Activated naive CD8-positive, alpha-beta T cell (primary cell): ENCODE measurements around the gene UNC5B.
"Not testable (repeated sequence)": the region's sequence is repeated elsewhere in the genome, so short reads cannot be mapped to it uniquely, and the experiment has no call there.

Experiments used
- H3K27ac Mint-ChIP-seq: one replicate; pipeline ENCODE4 v1.8.0; 2021; ENCODE audit warnings: mixed read lengths
- H3K27me3 Mint-ChIP-seq: one replicate; pipeline ENCODE4 v1.8.0; 2021; ENCODE audit warnings: mixed read lengths
- H3K36me3 Mint-ChIP-seq: one replicate; pipeline ENCODE4 v1.8.0; 2021; ENCODE audit warnings: mixed read lengths
- H3K4me1 Mint-ChIP-seq: one replicate; pipeline ENCODE4 v1.8.0; 2021; ENCODE audit warnings: low read depth, mixed read lengths
- H3K4me3 Mint-ChIP-seq: one replicate; pipeline ENCODE4 v1.8.0; 2021; ENCODE audit warnings: mild to moderate bottlenecking, mixed read lengths
- H3K9me3 Mint-ChIP-seq: one replicate; pipeline ENCODE4 v1.8.0; 2021; ENCODE audit warnings: low read depth, mixed read lengths

UNC5B gene

DNA sequence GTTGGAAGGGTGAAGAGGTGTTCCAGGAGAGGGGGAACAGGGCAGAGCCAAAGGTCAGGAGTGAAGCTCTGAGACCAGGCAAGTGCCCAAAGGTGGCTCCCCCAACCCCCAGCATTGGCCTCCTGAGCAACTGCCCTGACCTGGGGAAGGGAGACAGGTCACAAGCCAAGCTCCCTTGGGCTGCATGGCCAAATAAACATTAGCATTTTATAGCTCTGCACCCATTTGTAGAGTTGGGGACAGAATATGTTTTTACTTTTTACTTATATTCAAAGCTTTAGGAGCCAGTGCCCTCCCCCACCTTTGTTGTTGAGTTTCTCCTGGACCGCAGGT, 4.0 kb downstream of the UNC5B start:
- H3K27ac Mint-ChIP-seq = no peak overlapping the region
- H3K4me1 Mint-ChIP-seq = peaks cover 25% of the 10 kb centered on the region
- peaks cover 21% of the 10 kb centered on the region for H3K27me3 Mint-ChIP-seq
- H3K4me3 Mint-ChIP-seq = no peak overlapping the region
- no peaks in the 10 kb centered on the region for H3K9me3 Mint-ChIP-seq
- H3K36me3 Mint-ChIP-seq = no peaks in the 10 kb centered on the region

DNA sequence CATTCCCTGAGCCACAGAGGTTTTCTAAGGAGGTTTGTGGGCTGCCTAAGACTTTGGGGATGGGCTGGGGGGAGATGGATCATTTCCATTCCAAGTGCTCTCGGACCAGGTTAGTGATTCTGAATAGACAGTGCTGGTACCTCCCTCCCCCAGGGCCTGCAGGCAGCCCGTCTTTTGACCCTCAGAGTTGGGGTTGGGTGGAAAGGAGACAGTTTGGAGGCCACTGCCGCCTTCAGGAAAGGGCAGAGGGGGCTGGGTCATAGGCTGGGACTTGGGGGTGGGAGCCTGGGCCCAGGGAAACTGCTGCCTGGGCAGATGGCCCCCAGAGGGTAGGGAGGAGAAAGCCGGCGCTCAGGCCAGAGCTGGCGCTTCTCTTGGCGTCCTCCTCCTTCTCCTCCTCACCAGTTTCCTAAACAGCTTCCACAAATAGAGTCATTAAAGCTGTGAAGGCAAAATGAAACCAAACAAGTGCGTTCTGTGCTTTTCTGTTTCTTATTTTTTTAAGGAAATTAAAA, 4.4 kb downstream of the UNC5B start:
- peak overlapping the region; percentile 58 for H3K4me3 Mint-ChIP-seq

DNA sequence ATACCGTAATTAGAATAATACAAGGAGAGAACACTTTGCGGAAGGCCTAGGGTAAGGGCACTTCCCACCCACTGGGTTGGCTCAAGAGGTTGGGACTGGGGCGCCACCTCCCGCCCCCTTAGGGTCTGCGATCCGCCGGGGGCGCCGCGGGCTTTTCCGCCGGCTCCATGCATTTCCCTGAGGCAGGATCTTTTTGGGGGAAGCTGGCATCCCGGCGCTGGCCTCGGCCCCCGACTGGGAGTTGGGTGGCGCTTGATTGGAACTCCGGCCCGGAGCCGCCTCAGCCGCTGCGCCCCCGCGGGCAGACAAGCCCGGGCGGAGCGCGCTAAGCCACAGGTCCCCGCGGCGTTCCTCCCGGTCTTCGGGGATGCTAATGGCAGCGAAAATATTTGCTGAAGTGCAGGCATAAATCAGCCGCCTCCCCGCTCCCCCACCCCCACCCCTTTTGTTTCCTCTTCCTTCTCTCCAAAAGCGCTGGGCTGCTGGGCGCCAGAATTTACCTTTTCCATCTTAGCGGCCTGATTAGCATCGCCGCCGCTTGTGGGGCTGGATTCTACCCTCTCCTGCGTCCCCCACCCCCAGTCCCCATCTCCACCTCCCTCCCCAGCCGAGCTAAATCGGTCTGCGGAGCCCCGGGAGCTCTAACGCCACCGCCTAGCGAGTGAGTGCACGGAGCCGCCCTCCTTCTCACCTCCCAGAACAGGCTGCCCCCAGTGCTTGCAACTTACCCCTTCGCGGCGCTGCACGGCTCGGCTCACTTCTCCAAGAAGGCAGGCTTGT, 5.1 kb downstream of the UNC5B start:
- peaks cover 17% of the 10 kb centered on the region for H3K4me1 Mint-ChIP-seq
- peak overlapping the region; percentile 59 for H3K4me3 Mint-ChIP-seq
- no peaks in the 10 kb centered on the region for H3K9me3 Mint-ChIP-seq
- peaks cover 16% of the 10 kb centered on the region for H3K27me3 Mint-ChIP-seq
- H3K36me3 Mint-ChIP-seq = no peaks in the 10 kb centered on the region
- no peak overlapping the region for H3K27ac Mint-ChIP-seq

More for the DNA sequence above, 4.4 kb downstream of the UNC5B start:
- H3K4me1 Mint-ChIP-seq = peaks cover 21% of the 10 kb centered on the region
- H3K27ac Mint-ChIP-seq = no peak overlapping the region
- H3K27me3 Mint-ChIP-seq = peaks cover 17% of the 10 kb centered on the region
- no peaks in the 10 kb centered on the region for H3K36me3 Mint-ChIP-seq
- H3K9me3 Mint-ChIP-seq = no peaks in the 10 kb centered on the region

GRCh38 chr10:71218046-71218650, 5.8 kb downstream of the UNC5B start:
- H3K4me3 Mint-ChIP-seq = peak overlapping the region; percentile 59
- H3K4me1 Mint-ChIP-seq = peaks cover 17% of the 10 kb centered on the region
- H3K36me3 Mint-ChIP-seq = no peaks in the 10 kb centered on the region
- peaks cover 16% of the 10 kb centered on the region for H3K27me3 Mint-ChIP-seq
- no peak overlapping the region for H3K27ac Mint-ChIP-seq
- no peaks in the 10 kb centered on the region for H3K9me3 Mint-ChIP-seq

DNA sequence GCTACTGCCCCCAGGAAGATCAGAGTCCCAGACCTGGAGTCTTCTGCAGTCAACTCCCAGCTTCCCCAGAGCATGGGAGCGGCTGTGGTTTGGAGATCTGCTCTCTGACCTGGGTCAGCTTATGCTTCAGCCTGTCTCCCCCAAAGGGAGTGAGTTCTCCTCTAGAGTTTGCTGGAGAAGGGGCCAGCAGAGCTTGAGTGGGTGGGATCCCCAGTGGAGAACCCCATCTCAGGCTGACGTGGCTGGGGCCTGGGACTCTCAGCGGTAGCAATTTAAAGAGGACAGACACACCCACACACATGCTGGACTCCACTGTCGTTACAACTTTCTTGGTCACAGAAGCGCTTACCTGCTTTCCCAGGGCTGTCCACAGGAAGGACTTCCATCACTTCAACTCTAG, 6.3 kb downstream of the UNC5B start:
- H3K27me3 Mint-ChIP-seq = peaks cover 16% of the 10 kb centered on the region
- H3K27ac Mint-ChIP-seq = no peak overlapping the region
- H3K36me3 Mint-ChIP-seq = no peaks in the 10 kb centered on the region
- H3K4me1 Mint-ChIP-seq = peaks cover 15% of the 10 kb centered on the region
- H3K4me3 Mint-ChIP-seq = no peak overlapping the region
- no peaks in the 10 kb centered on the region for H3K9me3 Mint-ChIP-seq

GRCh38 chr10:71219236-71219917, 7.0 kb downstream of the UNC5B start:
- H3K27ac Mint-ChIP-seq, H3K4me1 Mint-ChIP-seq, H3K9me3 Mint-ChIP-seq, H3K4me3 Mint-ChIP-seq, H3K36me3 Mint-ChIP-seq: not testable (repeated sequence)
- H3K27me3 Mint-ChIP-seq = peaks cover 14% of the 10 kb centered on the region

DNA sequence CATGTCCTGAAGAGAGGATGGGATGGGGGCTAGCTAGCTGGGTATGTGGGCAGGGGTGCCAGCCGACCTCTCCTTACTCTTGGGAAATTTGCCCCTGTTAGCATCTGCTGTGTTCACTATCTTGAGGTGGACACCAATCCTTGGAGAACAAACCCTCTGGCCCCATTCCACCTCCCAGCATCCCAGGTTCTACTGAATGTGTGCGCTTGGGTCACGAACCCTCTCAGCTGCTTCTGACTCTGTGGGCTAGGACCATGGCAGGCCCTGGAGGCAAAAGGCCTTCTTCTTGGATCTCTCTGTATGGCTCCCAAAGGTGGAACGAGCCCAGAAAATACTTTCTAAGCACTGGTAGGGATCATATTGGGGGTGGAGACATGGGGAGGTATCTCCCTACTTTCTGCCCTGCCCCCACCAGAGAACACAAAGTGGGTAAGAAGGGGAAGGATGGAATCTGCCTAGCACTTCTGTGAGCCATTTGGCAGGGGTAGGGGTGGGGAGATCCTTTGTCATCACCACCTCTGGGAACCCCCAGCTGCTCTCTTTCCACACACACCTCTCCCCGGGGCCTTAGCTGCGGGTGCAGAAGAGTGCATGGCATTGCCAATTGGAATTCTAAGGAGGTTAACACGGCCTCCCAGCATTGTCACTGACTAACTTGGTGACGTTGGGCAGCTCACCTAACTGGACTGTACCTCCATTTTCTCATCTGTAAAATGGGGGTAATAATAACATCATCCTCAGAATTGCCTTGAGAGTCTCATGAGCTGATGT, 7.7 kb downstream of the UNC5B start:
- Mint-ChIP-seq H3K9me3 (no peaks in the 10 kb centered on the region), H3K4me3 (no peak overlapping the region), H3K4me1 (peaks cover 9% of the 10 kb centered on the region), H3K27ac (no peak overlapping the region), H3K27me3 (peaks cover 10% of the 10 kb centered on the region), H3K36me3 (no peaks in the 10 kb centered on the region)

DNA sequence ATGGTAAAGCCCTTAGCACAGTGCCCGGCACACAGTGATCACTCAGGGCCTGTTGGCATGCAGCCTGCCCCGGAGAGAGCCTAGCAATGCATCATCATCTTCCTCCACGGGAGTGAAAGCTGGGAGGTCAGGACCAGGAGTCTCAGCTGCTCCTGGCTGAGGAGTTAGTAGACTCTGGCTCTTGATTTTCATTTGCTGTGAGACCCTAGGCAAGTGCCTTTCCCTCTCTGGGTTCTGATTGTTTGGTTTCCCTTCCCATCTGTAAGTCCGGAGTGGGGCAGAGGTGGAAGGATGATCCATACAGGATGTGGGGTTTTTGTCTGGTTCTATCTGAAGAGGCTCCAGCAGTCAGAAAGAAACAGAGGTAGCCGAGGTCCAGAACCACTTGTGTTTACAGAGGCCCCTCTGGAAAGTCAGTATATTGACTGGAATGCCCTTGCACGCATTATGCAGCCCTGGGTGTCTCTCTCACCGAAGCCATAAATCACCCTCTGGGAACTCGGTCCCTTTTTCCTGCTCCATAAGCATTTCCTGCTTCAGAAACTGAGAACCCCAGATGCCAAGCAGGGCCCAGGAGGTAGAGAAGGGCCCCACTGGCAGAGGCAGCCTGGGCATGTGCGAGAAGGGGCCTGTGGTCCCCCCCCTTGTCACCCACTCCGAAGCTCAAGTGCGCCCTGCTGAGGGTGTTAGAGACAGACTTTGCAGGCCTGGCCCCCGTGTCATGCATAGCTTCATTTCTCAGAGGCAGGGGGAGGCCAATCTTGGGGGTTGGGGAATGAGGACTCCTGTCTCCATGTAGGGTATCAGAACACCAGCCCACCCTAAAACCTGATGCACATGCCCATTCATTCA, 8.5 kb downstream of the UNC5B start:
- peaks cover 8% of the 10 kb centered on the region for H3K4me1 Mint-ChIP-seq
- peaks cover 7% of the 10 kb centered on the region for H3K27me3 Mint-ChIP-seq
- no peak overlapping the region for H3K4me3 Mint-ChIP-seq
- no peak overlapping the region for H3K27ac Mint-ChIP-seq
- no peaks in the 10 kb centered on the region for H3K9me3 Mint-ChIP-seq
- H3K36me3 Mint-ChIP-seq = no peaks in the 10 kb centered on the region

DNA sequence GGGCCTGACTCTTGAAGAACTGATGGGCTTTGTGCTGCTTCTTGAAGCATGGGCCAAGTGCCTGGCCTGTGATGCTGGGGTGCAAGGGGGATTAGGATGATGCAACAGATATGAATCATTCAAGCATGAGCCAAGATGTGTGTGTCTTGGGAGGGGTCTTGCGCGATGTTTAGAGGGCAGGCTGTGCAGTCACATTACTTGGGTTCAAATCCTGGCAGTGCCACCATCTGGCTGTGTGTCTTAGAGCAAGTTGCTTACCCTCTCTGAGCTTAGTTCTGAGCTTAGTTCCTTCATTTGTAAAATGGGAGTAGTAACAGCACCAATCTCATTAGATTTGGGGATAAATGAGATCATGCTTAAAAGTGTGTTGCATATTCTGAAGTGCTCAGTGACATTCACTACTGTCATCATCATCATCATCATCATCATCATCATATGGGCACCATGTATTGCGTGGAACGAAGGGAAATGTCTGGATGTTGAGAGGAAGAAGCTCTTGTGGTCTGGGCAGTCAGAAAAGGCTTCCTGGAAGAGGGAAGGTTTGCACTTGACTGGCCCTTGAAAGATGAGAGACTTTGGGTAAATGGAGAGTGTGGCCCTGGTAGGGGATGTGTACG, 9.3 kb downstream of the UNC5B start:
- no peak overlapping the region for H3K27ac Mint-ChIP-seq
- H3K4me1 Mint-ChIP-seq = peaks cover 4% of the 10 kb centered on the region
- H3K9me3 Mint-ChIP-seq = no peaks in the 10 kb centered on the region
- no peaks in the 10 kb centered on the region for H3K36me3 Mint-ChIP-seq
- peaks cover 8% of the 10 kb centered on the region for H3K27me3 Mint-ChIP-seq
- H3K4me3 Mint-ChIP-seq = no peak overlapping the region

GRCh38 chr10:71222601-71223346, 10.4 kb downstream of the UNC5B start:
- H3K27me3 Mint-ChIP-seq = peaks cover 8% of the 10 kb centered on the region
- H3K4me1 Mint-ChIP-seq = peaks cover 2% of the 10 kb centered on the region
- no peak overlapping the region for H3K27ac Mint-ChIP-seq
- H3K36me3 Mint-ChIP-seq = no peaks in the 10 kb centered on the region
- H3K4me3 Mint-ChIP-seq = no peak overlapping the region
- H3K9me3 Mint-ChIP-seq = no peaks in the 10 kb centered on the region

- no peaks in the 10 kb centered on the region for H3K4me1 Mint-ChIP-seq
These were observed 11.1 kb downstream of the UNC5B start for GRCh38 chr10:71223347-71224058.

GRCh38 chr10:71225291-71226058, 13.1 kb downstream of the UNC5B start:
- Mint-ChIP-seq H3K9me3 (no peaks in the 10 kb centered on the region), H3K36me3 (no peaks in the 10 kb centered on the region), H3K27ac (no peak overlapping the region), H3K4me1 (no peaks in the 10 kb centered on the region), H3K4me3 (no peak overlapping the region), H3K27me3 (peaks cover 4% of the 10 kb centered on the region)

More at GRCh38 chr10:71223347-71224058, 11.1 kb downstream of the UNC5B start:
- no peak overlapping the region for H3K4me3 Mint-ChIP-seq
- peaks cover 6% of the 10 kb centered on the region for H3K27me3 Mint-ChIP-seq
- no peaks in the 10 kb centered on the region for H3K9me3 Mint-ChIP-seq
- H3K27ac Mint-ChIP-seq = no peak overlapping the region
- no peaks in the 10 kb centered on the region for H3K36me3 Mint-ChIP-seq
